Measurements from ENCODE around the gene BSG.

The BSG gene

DNA sequence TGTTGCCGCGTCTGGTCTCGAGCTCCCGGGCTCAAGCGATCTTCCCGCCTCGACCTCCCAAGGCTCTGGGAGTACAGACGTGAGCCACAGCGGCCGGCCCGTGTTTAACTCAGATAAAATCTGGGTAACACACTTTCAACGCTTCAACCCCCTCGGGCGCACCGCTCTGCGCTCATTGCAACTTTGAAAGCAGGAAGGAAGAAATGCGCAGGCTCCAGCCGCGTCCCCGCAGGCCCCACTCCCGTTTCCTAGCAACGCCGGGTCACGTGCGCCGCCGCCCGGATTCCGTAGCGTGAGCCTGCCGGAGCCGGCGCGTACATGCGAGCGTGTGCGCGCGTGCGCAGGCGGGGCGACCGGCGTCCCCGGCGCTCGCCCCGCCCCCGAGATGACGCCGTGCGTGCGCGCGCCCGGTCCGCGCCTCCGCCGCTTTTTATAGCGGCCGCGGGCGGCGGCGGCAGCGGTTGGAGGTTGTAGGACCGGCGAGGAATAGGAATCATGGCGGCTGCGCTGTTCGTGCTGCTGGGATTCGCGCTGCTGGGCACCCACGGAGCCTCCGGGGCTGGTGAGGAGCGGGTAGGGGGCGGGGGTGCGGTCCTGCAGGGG is at the start of gene BSG:
TSS of gene BSG (plus strand) at position 457 of the 603 bp plus-strand sequence. CDS start at position 496, 39 bp downstream.
- FAIRE-seq = no peak

DNA sequence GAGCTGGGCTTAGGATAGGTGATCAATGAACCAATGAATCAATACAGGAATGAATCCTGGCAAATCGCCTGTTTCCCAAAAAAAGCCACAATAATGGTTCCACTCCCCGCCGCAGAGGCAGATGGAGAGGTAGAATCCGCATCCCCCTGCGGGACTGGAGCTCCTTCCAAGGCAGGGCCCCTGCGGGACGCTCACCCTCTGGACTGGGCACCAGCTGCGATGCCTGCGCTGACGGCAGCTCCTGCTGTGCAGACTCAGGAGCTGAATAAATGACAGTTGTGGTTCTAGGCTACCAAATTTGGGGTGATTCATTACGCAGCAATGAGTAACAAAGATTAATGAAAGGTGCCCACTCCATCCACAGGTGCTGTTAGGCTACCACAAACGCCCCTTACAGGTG is 49.7 kb upstream of the BSG start:
- no peak for FAIRE-seq

DNA sequence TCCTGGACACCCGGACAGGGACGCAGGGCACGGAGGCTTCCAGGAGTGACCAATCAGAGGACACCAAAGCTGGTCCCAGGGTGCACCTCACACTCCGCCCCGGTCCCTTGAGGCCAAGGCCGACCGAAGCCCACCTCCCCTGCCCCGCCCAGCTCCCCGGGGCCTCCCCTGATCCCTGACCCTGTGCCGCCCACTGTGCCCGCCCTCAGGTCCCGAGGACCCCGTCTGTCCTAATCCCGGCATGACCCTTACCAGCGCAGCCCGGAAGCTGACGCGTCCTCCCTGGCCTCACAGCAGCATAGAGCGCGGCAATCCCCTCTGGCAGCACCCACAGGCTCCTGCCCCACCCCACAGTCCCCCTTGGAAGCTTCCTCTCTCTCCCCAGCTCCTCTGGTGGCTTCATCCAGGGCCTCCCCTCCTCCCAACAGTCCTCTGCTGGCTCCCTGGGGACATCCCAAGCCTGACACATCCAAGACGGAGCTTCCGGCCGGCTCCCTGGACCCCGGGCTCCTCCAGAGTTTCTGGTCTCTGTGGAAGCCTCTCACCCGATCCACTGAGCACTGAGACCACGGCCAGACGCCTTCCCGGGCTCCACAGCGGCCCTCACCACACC is 48.2 kb upstream of the BSG start:
- FAIRE-seq = no peak

DNA sequence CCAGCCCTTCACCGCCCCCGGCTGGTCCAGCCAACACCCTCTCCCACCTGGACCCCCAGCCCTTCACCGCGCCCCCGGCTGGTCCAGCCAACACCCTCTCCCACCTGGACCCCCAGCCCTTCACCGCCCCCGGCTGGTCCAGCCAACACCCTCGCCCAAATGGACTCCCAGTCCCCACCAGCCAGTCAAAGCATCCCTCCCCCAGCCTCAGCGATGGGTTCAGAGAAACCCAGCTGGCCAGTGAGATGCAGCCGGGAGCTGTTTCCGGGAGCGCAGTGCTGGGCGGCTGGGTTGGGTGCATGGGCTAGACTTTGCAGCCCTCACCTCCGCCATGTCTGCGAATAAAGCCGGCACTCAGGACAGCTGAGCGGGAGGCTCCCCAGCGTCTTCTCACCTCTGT is 47.4 kb upstream of the BSG start:
- FAIRE-seq = no peak

DNA sequence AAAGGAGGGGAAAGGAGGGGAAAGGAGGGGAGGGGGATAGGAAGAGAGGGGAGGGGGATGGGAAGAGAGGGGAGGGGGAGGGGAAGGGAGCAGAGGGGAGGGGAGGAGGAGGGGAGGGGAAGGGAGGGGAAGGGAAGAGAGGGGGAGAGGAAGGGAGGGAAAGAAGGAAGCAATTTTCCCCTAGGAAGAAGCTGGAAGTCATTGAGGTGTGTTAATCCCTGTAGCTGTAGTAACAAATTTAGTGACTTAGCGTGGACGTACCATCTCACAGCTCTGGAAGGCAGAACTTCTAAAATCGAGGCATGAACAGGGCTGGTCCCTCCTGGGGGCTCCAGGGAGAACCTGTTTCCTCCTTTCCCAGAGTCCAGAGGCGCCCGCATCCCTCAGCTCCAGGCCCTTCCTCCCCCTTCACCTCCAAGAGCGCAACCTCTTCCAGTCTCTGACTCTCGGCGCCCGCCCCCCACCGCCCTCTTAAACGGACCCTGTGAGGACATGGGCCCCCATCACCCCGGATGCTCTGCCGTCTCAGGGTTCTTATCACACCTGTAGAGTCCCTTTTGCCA is 46.5 kb upstream of the BSG start:
- no peak for FAIRE-seq

DNA sequence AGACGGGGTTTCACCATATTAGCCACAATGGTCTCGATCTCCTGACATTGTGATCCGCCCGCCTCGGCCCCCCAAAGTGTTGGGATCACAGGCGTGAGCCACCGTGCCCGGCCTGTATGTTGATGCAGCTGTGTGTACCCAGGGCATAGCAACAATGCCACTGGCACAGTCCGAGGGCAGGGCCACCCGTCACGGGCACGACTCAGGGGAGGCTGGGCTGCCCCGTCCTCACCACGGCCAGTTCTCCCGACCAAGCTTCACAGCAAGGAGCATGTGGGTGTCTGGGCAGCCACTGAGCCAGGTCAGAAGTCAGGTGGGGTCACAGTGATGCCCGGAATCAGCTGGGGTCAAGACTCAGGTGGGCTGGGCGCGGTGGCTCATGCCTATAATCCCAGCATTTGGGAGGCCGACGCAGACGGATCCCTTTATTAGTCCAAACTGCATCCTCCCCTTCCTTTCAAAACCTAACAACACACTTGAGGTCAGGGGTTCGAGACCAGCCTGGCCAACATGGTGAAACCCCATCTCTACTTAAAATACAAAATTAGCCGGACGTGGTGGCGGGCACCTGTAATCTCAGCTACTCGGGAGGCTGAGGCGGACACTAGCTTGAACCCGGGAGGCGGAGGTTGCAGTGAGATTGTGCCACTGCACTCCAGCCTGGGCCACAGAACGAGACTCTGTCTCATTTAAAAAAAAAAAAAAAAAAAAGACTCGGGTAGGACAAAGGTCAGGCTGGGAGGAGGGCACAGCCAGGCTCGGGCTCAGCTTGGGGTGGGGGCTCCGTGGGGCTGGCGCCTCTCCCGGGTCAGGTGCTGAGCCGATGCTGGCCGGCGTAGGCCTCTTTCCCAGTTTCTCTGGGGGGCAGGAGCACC is 42.0 kb upstream of the BSG start:
- no peak for FAIRE-seq

DNA sequence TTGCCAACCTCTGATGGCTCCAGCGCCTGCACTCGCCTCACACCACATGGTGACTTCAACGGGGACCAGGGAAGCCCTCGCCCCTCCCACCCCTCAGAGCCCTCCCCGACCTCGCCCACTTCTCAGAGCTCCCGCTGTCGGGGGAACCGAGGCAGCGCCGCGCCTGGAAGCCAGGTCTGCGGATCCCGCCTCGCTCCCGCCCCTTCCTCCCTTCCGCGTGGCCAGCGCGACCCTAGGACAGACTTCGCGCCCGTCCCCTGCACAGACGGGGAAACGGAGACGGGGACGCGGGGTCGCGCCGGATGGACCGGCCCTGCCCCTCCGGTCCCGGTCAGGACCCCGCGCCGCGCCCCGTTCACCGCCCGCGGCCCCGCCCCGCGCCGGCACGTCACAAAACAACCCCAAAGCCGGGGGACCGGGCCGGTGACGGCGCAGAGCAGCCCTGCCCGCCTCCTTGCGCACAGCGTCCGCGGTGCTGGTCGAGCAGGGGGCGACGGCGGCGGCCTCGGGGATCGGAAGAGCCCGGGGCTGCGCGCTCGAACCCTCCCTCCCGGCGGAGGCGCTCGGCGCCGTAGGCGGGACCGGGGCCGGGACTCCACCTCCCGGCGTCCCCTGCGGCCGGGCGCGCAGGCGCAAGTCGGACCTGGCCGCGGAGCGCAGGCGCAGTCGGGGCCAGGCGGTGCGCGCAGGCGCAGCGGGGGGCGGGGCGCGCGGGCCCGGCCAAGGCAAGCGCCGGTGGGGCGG is 41.2 kb upstream of the BSG start:
- FAIRE-seq = no peak

DNA sequence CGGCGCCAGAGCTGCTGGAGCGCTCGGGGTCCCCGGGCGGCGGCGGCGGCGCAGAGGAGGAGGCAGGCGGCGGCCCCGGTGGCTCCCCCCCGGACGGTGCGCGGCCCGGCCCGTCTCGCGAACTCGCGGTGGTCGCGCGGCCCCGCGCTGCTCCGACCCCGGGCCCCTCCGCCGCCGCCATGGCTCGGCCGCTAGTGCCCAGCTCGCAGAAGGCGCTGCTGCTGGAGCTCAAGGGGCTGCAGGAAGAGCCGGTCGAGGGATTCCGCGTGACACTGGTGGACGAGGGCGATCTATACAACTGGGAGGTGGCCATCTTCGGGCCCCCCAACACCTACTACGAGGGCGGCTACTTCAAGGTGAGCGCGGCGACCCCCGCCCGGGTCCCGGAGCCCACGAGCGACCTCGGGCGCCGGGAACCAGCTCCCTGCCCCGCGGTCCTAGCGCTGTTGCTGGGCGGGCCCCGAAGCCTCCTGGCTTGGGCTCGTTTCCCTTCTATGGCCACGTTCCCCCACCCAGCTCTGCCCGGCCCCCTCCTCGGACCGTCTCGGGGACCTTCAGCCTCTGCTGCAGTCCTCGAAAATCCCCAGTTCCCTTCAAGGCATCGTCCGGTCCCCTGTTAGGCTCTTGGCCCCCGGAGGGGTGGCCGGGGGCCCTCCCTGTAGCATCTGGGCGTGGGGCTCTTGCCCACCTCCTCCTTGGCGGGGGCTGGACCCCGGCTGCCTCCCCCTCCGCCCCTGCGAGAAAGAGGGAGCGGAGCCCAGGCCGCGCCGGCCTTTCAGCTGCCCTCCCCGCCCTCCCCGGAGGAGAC is 40.4 kb upstream of the BSG start, which contains the start of gene CDC34:
TSS of gene CDC34 (plus strand) at position 8 of the 808 bp plus-strand sequence. CDS start at position 180, 172 bp downstream.
- FAIRE-seq = no peak

DNA sequence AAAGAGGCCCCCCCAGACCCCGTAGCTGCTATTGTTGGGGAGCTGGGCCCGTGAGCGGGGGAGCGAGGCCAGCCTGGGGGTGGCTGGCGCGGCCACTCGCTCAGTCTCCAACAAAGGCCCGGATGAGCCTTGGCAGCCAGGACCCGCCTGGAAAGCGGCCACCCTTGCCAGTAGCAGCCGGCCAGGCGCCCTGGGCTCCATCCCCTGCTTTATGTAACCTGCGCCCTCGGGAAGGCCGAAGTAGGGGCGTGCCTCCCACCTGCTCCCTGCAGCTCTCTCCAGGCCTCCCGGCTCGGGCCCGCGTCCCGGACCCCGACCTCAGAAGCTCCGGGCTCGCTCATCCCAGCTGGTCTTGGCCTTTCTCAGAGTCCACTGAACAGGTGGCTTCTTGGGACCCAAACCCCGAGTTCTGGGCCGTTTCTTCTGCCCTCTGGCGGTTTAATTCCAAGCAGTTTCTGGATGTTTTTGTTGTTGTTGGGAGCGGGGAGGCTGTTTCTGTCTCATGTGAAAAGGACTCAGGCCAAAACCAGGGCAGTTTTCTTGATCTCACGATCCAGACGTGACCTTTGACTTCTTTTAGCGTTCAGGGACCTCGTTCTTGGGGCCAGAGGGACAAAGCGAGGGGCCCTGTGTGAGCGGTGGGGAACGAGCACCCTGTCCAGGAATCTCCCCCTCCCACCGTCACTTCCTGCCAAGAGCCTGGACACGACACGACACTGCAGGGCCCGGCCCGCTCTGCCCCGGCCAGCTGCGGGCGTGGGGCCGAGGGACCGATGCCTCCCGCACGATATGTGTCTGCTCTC is 39.6 kb upstream of the BSG start:
- no peak for FAIRE-seq

DNA sequence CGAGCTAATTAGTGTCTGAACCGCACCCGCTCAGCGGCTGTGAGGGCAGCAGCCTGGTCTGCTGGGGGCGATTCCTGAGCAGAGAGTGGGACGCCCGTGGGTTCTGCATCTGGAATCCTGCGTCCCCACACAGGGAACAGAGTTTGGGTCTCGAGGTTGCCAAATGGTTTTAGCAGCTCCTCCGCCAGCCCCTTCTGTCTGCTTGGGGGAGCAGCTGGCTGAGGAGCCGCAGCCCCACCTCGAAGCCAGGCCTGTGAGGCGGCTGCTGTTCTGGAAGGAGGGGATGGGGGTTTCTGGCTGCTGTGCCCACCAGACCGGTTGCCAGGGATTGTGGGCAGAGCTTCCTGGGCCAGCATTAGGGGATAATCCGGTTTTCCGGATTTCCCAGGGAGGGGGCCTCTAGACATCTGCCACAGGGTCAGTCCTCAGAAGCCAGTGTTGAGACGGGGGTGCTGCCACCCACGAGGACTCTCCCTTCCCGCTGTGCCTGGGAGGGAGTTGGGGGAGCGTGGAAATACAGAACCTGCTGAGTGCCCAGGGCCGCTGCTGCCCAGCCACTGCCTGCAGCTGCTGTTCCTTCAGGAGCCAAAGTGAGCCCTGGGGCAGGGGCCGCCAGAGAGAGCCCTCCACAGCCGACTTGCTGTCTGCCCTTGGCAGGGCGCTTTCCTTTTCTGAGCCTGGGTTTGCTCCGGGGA is 38.9 kb upstream of the BSG start:
- no peak for FAIRE-seq

DNA sequence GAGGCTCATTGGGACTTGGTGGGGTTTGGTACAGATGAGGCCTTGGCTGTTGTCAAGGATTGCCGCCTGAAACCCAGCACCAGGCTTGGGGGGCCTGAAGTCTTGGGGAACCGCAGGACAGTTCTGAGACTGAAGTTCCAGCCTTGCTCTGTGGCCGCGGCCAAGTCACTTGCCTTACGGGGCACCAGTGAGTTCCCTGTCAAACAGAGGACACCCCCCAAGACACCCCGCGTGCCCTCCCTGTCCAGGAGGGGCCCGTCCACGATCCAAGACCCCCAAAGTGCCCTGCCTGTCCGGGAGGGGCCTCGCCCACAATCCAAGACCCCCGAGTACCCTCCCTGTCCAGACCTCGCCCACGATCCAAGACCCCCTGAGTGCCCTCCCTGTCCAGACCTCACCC is 38.3 kb upstream of the BSG start:
- no peak for FAIRE-seq

DNA sequence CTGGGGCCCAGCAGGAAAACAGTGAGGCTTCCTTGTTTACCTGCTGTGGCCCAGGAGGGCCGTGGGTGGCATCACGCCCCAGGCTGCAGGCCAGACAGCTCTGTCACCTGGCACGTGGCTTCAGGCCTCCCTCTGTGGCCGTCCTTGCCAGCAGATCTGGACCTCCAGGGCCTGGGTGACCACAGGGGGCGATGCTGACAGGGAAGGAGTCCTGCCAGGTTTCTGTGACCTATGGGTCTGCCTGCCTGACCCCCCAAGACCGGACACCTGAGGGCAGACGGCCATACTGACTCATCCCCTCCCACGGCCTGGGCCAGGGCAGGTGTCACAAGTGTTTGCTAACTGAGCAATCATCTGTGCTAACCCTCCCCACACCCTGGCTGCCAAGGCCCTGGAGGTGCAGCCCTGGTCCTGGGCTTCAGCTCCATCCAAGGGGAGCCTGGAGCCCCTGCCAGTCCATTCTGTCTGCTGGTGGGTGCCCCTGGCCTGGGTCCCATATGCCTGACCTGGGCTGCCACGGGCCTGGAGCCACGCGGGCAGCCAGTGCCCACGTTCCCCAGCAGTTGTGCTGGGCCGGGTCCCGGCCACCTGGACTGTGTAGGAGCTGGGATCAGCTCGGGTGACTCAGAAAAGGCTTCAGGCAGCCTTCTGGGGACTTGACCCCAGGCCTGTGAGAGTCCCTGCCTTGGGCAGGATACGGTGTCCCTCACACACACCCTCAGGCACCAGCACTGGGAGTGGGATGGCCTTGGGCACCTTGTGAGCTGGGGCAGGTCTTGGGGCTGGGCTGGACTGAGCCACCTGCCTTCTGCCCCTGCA is 37.2 kb upstream of the BSG start:
- no peak for FAIRE-seq

DNA sequence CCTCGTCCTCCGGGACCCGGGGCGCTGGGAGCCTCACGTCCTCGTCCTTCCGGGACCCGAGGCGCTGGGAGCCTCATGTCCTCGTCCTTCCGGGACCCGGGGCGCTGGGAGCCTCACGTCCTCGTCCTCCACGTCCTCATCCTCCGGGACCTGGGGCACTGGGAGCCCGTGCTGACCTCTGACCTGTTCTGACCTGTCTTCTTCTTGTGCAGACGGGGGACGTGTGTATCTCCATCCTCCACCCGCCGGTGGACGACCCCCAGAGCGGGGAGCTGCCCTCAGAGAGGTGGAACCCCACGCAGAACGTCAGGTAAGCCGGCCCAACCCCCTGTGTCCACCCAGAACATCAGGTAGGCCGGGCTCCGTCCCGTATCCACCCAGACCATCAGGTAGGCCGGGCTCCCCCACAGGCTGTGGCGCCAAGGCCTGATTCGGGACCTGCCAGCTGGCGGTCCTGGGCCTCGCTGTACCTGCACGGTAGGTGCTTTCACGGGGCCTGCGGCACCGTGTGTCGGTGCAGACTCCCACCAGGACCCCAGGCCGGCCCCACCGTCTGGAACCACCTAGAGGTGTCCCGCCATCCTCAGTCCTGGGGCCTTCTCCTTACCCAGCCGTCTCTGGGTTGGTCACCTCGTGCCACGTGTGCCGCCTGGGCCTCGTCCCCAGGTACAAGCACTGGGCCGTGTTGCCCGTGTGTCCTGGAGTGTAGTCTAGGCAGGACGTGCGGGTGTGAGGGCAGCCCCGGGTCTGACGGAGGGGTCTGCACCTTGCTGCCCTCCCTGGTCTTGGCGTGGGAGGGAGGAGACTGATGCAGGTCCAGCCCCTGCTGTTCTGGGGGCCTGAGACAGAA is 36.1 kb upstream of the BSG start:
- FAIRE-seq = no peak

DNA sequence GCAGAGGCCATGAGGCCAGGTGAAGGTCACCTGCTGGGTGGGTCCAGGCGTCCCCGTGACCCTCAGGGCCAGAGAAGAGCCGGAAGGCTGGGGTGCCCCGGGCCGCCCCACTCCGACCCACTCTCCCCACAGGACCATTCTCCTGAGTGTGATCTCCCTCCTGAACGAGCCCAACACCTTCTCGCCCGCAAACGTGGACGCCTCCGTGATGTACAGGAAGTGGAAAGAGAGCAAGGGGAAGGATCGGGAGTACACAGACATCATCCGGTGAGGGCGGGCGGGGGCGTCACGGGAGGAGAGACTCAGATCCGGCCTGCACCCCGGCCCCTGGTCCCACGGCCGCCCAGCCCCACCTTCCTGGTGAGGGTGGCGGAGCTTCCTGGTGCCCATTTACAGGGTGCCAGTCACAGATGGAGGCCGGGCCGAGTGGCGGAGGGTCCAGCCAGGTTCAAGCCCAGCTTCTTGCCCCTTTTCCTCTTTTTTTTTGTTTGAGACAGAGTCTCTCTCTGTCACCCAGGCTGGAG is 35.5 kb upstream of the BSG start:
- no peak for FAIRE-seq

DNA sequence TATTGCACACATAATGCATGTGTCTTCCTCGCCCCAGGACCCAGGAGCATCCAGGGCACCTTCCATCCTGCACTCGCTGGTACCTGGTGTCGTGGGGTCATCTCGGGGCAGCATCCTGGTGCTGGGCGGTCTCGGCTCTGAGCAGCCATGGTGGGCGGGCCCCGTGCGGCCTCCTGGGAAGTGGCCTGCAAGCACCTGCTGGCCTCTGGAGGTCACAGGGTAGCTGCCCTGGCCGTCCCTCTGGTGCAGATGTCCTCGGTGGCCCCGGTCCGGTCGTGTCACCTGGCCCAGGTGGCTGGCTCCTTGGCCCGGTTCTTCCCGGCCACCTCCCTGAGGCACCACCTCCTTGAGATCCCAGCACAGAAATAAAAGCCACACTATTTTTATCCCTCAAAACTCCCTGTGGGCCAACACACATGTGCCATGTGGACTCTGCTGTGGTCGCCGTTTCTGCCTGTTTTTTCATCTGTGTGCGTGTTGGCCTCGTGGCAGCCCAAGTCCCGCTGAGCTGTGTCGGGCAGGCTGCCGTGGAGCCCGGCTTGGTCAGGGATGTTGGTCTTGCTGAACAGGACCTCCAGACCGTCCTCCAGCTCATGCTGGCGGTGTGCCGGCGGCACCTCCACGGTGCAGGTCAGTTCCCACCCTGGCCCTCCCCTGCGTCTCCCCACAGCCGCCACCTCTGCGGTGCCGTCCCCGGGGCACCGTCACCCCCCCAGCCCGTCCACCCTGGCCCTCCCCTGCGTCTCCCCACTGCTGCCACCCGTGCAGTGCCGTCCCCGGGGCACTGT is 33.6 kb upstream of the BSG start:
- FAIRE-seq = no peak

DNA sequence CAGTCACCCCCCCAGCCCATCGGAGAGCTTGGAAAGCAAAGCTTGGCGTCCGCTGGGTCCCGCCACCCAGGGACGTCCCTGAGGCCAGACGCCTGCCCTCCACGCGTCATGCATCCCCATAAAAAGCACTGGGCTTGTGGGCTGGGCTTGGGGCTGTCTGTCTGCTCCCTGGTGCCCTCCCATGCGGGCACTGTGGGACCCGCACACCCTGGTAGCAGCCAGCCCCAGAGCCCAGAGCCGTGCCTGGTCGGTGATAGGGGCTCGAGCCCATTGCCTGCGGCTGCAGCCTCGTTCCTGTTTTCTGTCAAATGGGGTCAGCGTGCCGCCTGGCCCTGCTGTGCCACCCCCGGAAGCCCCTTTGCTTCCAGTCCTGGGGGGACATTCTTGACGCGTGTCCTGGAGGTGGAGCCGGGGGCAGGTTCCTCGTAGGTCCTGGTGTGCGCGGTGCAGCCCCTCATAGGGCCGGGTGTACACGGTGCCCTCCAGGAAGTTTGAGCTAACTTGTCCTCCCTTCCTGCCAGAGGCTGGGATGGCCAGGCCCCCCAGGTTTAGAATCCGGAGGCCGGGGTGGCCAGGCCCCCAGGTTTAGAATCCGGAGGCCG is 32.9 kb upstream of the BSG start:
- FAIRE-seq = no peak

Measured in colon (tissue), 2 donors.